ENCODE results near the gene CLEC18A.

DNA sequence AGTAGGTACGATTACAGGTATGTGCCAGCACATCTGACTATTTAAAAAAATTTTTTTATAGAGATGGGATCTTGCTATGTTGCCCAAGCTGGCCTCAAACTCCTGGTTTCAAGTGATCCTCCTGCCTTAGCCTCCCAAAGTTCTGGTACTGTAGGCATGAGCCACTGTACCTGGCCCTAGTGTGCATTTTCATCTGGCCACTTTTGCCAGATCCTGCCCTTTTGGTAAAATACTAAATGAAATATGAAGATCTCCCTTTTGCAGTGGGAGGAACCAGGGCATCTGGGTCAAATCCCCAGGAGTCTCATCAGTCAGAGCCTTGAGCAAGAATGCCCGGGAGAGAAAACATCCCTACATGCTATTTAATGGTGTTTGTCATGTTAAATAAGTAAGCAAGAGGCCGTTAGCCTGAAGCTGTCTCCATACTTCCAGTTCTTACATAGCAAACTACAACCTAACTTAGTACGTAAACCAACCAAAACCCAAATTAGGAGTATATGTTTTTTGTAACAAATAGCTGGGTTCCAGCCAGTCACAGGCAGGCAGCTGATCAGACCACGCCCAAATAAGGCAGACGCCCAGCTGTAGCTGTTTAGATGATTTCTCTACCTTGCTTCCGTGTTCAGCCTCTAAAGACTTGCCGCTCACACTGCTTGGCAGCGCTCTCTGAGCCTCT lies 46.5 kb upstream of the CLEC18A start:
- TF ChIP-seq SUZ12 (IDR thresholded peaks at IDR 0.05; ENCODE audit: extremely low read depth, insufficient read depth, insufficient read length) (no peak), ZNF274 (IDR thresholded peaks at IDR 0.05; ENCODE audit: low read depth, low read length) (no peak)

Measured in NT2/D1 (cell line).